Gastrocnemius medialis (tissue), 4 donors: ENCODE results near the gene SCNN1G.

ENCODE experiments used
- POLR2A ChIP-seq, 2 donors: fragments of 450-650 bp; IDR thresholded peaks; one replicate each; pipeline ENCODE4 v1.6.1; 2017; ENCODE audit warnings: antibody characterized with exemption in 2 of 2, mild to moderate bottlenecking in 2 of 2, moderate library complexity in 2 of 2
- TF ChIP-seq, protein P1 (sequence below), 5 experiments: fragments of 450-650 bp in 3 of 5; fragments of 200-600 bp in 2 of 5; sonication (generic) in 2 of 5; IDR thresholded peaks in 4 of 5; conservative IDR thresholded peaks in 1 of 5; 1 replicate in 4 of 5; 2 replicates in 1 of 5; pipeline ENCODE4 v1.5.1; 2016 to 2019; ENCODE audit warnings: antibody characterized with exemption in 5 of 5, mild to moderate bottlenecking in 3 of 5, moderate library complexity in 3 of 5

DNA sequence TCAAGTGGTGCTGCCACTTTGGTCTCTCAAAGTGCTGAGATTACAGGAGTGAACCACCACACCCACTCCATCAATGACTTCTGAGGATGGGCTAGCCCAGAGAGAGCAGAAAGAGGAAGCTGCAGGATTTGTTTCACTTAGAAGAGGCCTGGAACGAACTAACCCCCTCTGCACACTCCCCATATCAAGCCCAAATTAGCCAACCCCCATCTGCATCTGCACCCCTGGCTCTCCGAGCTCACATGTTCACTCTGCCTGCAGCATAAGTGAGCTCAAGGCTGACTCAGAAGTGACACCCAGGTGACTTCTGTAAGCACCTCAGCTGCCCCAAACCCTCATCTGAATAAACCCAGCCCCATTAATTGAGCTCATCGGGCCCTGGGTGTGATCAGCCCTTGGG lies 4.8 kb downstream of the SCNN1G start:
- TF ChIP-seq, protein P1, sequence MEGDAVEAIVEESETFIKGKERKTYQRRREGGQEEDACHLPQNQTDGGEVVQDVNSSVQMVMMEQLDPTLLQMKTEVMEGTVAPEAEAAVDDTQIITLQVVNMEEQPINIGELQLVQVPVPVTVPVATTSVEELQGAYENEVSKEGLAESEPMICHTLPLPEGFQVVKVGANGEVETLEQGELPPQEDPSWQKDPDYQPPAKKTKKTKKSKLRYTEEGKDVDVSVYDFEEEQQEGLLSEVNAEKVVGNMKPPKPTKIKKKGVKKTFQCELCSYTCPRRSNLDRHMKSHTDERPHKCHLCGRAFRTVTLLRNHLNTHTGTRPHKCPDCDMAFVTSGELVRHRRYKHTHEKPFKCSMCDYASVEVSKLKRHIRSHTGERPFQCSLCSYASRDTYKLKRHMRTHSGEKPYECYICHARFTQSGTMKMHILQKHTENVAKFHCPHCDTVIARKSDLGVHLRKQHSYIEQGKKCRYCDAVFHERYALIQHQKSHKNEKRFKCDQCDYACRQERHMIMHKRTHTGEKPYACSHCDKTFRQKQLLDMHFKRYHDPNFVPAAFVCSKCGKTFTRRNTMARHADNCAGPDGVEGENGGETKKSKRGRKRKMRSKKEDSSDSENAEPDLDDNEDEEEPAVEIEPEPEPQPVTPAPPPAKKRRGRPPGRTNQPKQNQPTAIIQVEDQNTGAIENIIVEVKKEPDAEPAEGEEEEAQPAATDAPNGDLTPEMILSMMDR (IDR thresholded peaks at IDR 0.05 in 4 of 5, conservative IDR thresholded peaks at IDR 0.05 in 1 of 5) = no peak
- TF ChIP-seq POLR2A (IDR thresholded peaks at IDR 0.05) = no peak
